Dermis microvascular lymphatic vessel endothelial cell (primary cell): ENCODE measurements around the gene TTC39B. TPM values are rescaled to one million over a fixed set of nuclear protein-coding genes. Genes with fewer than 3 reads are reported as not detected.

ENCODE experiments used
- DNase-seq, 2 donors: peaks; one replicate each; pipeline versions ENCODE4 v3.0.0 to v3.0.0-alpha.2; 2010; ENCODE audit warnings: low read depth in 2 of 2
- total RNA-seq: library from RNA; depleted of rRNA; stranded (reverse); fragments of >200 nt; gene quantifications from 2 replicates; pipeline ENCODE4 v1.2.1, GENCODE V29; 2014

TTC39B gene
- total RNA-seq, 1 donor from 2014 or later, result 1.3 TPM

- no peak for DNase-seq
These were observed 79.5 kb downstream of the TTC39B start for GRCh38 chr9:15227491-15227890.

- no peak for DNase-seq
These were observed 81.4 kb downstream of the TTC39B start for GRCh38 chr9:15225564-15226126.

- no peak for DNase-seq
These were observed 84.7 kb downstream of the TTC39B start for GRCh38 chr9:15222313-15222712.

- DNase-seq, result no peak
These were observed 85.3 kb downstream of the TTC39B start for GRCh38 chr9:15221746-15222145.

GRCh38 chr9:15220658-15221318 is 86.2 kb downstream of the TTC39B start:
- no peak for DNase-seq

GRCh38 chr9:15219546-15219945 is 87.5 kb downstream of the TTC39B start:
- DNase-seq, result no peak

- DNase-seq, result no peak
These were observed 88.0 kb downstream of the TTC39B start for GRCh38 chr9:15218994-15219393.

- DNase-seq, result no peak
These were observed 93.8 kb downstream of the TTC39B start for GRCh38 chr9:15213249-15213648.

GRCh38 chr9:15211815-15212495 is 95.1 kb downstream of the TTC39B start:
- no peak for DNase-seq

- peak; percentile 69 for DNase-seq
These were observed 95.7 kb downstream of the TTC39B start for GRCh38 chr9:15211160-15211814.

GRCh38 chr9:15206903-15207696 is 99.9 kb downstream of the TTC39B start:
- DNase-seq, result no peak

- peak in 1 of 2 donors; percentile 53 for DNase-seq
These were observed 101.2 kb downstream of the TTC39B start for GRCh38 chr9:15205632-15206420.

GRCh38 chr9:15203581-15203980 is 103.4 kb downstream of the TTC39B start:
- DNase-seq, result no peak

- DNase-seq, result no peak
These were observed 106.9 kb downstream of the TTC39B start for GRCh38 chr9:15200111-15200510.

GRCh38 chr9:15192856-15193255 is 114.2 kb downstream of the TTC39B start:
- no peak for DNase-seq

- no peak for DNase-seq
These were observed 115.6 kb downstream of the TTC39B start for GRCh38 chr9:15191378-15191777.

- no peak for DNase-seq
These were observed 117.5 kb downstream of the TTC39B start for GRCh38 chr9:15189481-15189880.

- DNase-seq, result no peak
These were observed 119.4 kb downstream of the TTC39B start for GRCh38 chr9:15187589-15187988.

- no peak for DNase-seq
These were observed 124.3 kb downstream of the TTC39B start for GRCh38 chr9:15182730-15183129.

GRCh38 chr9:15182101-15182551 is 124.9 kb downstream of the TTC39B start:
- no peak for DNase-seq

- DNase-seq, result no peak
These were observed 126.9 kb downstream of the TTC39B start for GRCh38 chr9:15180124-15180523.
